GM21619 (cell line): Measurements from ENCODE around the gene ABCA4.

Experiments
- ATAC-seq: cut with Tn5 transposase; IDR thresholded peaks from one replicate; pipeline ENCODE4 v1.9.1; 2021; ENCODE audit not compliant: unreplicated experiment

The ABCA4 gene

GRCh38 chr1:94124538-94124937, 3.6 kb upstream of the ABCA4 start:
- ATAC-seq: no peak

- no peak for ATAC-seq
These were observed 1.4 kb upstream of the ABCA4 start for GRCh38 chr1:94122201-94122970.

- ATAC-seq: no peak
These were observed 468 bp upstream of the ABCA4 start for GRCh38 chr1:94121411-94121821.

GRCh38 chr1:94120570-94120901, 412 bp downstream of the ABCA4 start:
- ATAC-seq: no peak

GRCh38 chr1:94119796-94120569, 965 bp downstream of the ABCA4 start:
- no peak for ATAC-seq

GRCh38 chr1:94119306-94119705, 1.6 kb downstream of the ABCA4 start:
- ATAC-seq: no peak

GRCh38 chr1:94118471-94118870, 2.5 kb downstream of the ABCA4 start:
- ATAC-seq: no peak

- no peak for ATAC-seq
These were observed 2.9 kb downstream of the ABCA4 start for GRCh38 chr1:94118013-94118412.

- no peak for ATAC-seq
These were observed 3.6 kb downstream of the ABCA4 start for GRCh38 chr1:94117259-94117851.

GRCh38 chr1:94115900-94116436, 5.0 kb downstream of the ABCA4 start:
- ATAC-seq: no peak

GRCh38 chr1:94115254-94115899, 5.6 kb downstream of the ABCA4 start:
- no peak for ATAC-seq

GRCh38 chr1:94113589-94114226, 7.2 kb downstream of the ABCA4 start:
- ATAC-seq: no peak

GRCh38 chr1:94111879-94112278, 9.1 kb downstream of the ABCA4 start:
- peak; percentile 62 for ATAC-seq

GRCh38 chr1:94110946-94111740, 9.8 kb downstream of the ABCA4 start:
- no peak for ATAC-seq

GRCh38 chr1:94110021-94110761, 10.8 kb downstream of the ABCA4 start:
- ATAC-seq: no peak

GRCh38 chr1:94109478-94109877, 11.5 kb downstream of the ABCA4 start:
- ATAC-seq: no peak

- no peak for ATAC-seq
These were observed 13.8 kb downstream of the ABCA4 start for GRCh38 chr1:94107141-94107540.

GRCh38 chr1:94106716-94107115, 14.2 kb downstream of the ABCA4 start:
- ATAC-seq: no peak

GRCh38 chr1:94105957-94106529, 14.9 kb downstream of the ABCA4 start:
- ATAC-seq: no peak
